Astrocyte (in vitro differentiated cells and primary cell): ENCODE data around the gene RPL10A. TPM values are rescaled to one million over a fixed set of nuclear protein-coding genes. Genes with fewer than 3 reads are reported as not detected.
A peak's percentile ranks its signal among the peaks of the same experiment; 100 is the strongest.

ENCODE experiments used
- DNase-seq: peaks from one replicate; pipeline ENCODE4 v3.0.0-alpha.2; 2010; ENCODE audit warnings: low read depth
- FAIRE-seq: peaks from 2 replicates; lab custom pipeline; 2011; peaks lifted over from hg19 to GRCh38; lab: Jason Lieb, UNC
- H2AFZ ChIP-seq: 2 replicates; pipeline ENCODE4 v1.6.0; 2012; ENCODE audit warnings: low read depth, low read length, inconsistent platforms
- H3K27ac ChIP-seq: 2 replicates; pipeline ENCODE4 v1.5.1; 2011; ENCODE audit warnings: low read depth, low read length, inconsistent platforms
- H3K27me3 ChIP-seq: 2 replicates; pipeline ENCODE4 v1.6.0; 2011; ENCODE audit warnings: low read length, inconsistent platforms; ENCODE audit not compliant: insufficient read depth
- H3K36me3 ChIP-seq: 2 replicates; pipeline ENCODE4 v1.5.1; 2011; ENCODE audit warnings: low read length, inconsistent platforms; ENCODE audit not compliant: insufficient read depth
- H3K4me1 ChIP-seq: 2 replicates; pipeline ENCODE4 v1.5.1; 2011; ENCODE audit warnings: low read length, inconsistent platforms; ENCODE audit not compliant: insufficient read depth
- H3K4me2 ChIP-seq: 2 replicates; pipeline ENCODE4 v1.6.0; 2012; ENCODE audit warnings: low read length, inconsistent platforms
- H3K4me3 ChIP-seq: 2 replicates; pipeline ENCODE4 v1.5.1; 2011; ENCODE audit warnings: low read depth, mild to moderate bottlenecking, low read length, inconsistent platforms; ENCODE audit not compliant: insufficient read depth
- H3K79me2 ChIP-seq: 2 replicates; pipeline ENCODE4 v1.6.0; 2012; ENCODE audit warnings: mild to moderate bottlenecking, low read length, inconsistent platforms; ENCODE audit not compliant: insufficient read depth
- H3K9ac ChIP-seq: 2 replicates; pipeline ENCODE4 v1.6.0; 2012; ENCODE audit warnings: mild to moderate bottlenecking, low read length, inconsistent platforms
- H3K9me3 ChIP-seq: 2 replicates; pipeline ENCODE4 v1.5.1; 2012; ENCODE audit warnings: low read depth, mild to moderate bottlenecking, low read length, inconsistent platforms; ENCODE audit not compliant: insufficient read depth
- H4K20me1 ChIP-seq: 2 replicates; pipeline ENCODE4 v1.6.0; 2012; ENCODE audit warnings: low read length, inconsistent platforms; ENCODE audit not compliant: insufficient read depth
- H3K27ac Mint-ChIP-seq: one replicate; pipeline ENCODE4 v1.8.0; 2021; ENCODE audit warnings: mild to moderate bottlenecking, mixed read lengths; ENCODE audit not compliant: unreplicated experiment
- H3K27me3 Mint-ChIP-seq: one replicate; pipeline ENCODE4 v1.8.0; 2021; ENCODE audit warnings: low read depth, mixed read lengths; ENCODE audit not compliant: unreplicated experiment
- H3K36me3 Mint-ChIP-seq: one replicate; pipeline ENCODE4 v1.8.0; 2021; ENCODE audit warnings: low read depth, mixed read lengths; ENCODE audit not compliant: unreplicated experiment
- H3K4me1 Mint-ChIP-seq: one replicate; pipeline ENCODE4 v1.8.0; 2021; ENCODE audit warnings: low read depth, mixed read lengths; ENCODE audit not compliant: unreplicated experiment
- H3K4me3 Mint-ChIP-seq: one replicate; pipeline ENCODE4 v1.8.0; 2021; ENCODE audit warnings: mild to moderate bottlenecking, moderate library complexity, mixed read lengths; ENCODE audit not compliant: unreplicated experiment
- H3K9me3 Mint-ChIP-seq: one replicate; pipeline ENCODE4 v1.8.0; 2021; ENCODE audit warnings: mild to moderate bottlenecking, mixed read lengths; ENCODE audit not compliant: unreplicated experiment
- EZH2 ChIP-seq: IDR thresholded peaks from 2 replicates; pipeline ENCODE4 v1.6.1; 2012; ENCODE audit warnings: mild to moderate bottlenecking, low read length, inconsistent platforms; ENCODE audit not compliant: insufficient read depth
- total RNA-seq: library from RNA; stranded (reverse); gene quantifications from 2 replicates; pipeline ENCODE4 v1.2.1, GENCODE V29; 2021
- TF ChIP-seq, protein P1 (sequence below): IDR thresholded peaks from 2 replicates; pipeline ENCODE4 v1.5.1; 2011; ENCODE audit warnings: low read depth, mild to moderate bottlenecking, inconsistent platforms, low read length, moderate library complexity; ENCODE audit not compliant: insufficient read depth

Gene RPL10A
- total RNA-seq, 1 donor from 2014 or later: 887 TPM

DNA sequence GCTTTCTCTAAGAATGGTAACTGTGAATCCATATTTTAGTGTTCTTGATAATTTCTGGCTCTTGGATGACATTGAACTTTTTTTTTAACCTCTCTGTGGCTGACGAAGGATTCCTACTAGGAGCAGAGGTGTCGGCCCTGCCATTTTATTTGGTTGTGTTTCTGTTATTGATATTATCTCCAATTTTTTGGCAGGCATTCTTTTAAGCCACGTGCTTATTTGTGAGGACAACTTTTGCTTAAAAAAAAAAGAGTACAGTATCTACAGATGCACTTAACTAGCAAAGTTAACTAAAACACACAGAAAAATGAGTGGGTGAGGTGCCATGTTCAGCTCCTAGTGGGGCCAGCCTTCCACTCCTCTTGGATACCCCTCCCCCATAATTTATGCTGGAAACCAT lies 15.0 kb upstream of the RPL10A start:
- Mint-ChIP-seq H3K4me3 (peak overlapping the region; percentile 78), H3K27me3 (peaks cover 12% of the 10 kb centered on the region), H3K27ac (no peak overlapping the region), H3K9me3 (no peaks in the 10 kb centered on the region), H3K36me3 (peaks cover 4% of the 10 kb centered on the region), H3K4me1 (peaks cover 10% of the 10 kb centered on the region)
- Histone ChIP-seq H3K4me3 (peak overlapping the region; percentile 71), H3K4me1 (peaks cover 16% of the 10 kb centered on the region), H3K27me3 (no peaks in the 10 kb centered on the region), H3K4me2 (peak overlapping the region; percentile 94), H3K79me2 (no peaks in the 10 kb centered on the region), H3K27ac (no peak overlapping the region), H3K9ac (peak overlapping the region; percentile 68), H4K20me1 (no peaks in the 10 kb centered on the region), H3K9me3 (no peaks in the 10 kb centered on the region), H2AFZ (no peak overlapping the region), H3K36me3 (no peaks in the 10 kb centered on the region)
- TF ChIP-seq, protein P1, sequence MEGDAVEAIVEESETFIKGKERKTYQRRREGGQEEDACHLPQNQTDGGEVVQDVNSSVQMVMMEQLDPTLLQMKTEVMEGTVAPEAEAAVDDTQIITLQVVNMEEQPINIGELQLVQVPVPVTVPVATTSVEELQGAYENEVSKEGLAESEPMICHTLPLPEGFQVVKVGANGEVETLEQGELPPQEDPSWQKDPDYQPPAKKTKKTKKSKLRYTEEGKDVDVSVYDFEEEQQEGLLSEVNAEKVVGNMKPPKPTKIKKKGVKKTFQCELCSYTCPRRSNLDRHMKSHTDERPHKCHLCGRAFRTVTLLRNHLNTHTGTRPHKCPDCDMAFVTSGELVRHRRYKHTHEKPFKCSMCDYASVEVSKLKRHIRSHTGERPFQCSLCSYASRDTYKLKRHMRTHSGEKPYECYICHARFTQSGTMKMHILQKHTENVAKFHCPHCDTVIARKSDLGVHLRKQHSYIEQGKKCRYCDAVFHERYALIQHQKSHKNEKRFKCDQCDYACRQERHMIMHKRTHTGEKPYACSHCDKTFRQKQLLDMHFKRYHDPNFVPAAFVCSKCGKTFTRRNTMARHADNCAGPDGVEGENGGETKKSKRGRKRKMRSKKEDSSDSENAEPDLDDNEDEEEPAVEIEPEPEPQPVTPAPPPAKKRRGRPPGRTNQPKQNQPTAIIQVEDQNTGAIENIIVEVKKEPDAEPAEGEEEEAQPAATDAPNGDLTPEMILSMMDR: no peak
- no peak for TF ChIP-seq EZH2
- no peak for FAIRE-seq
- no peak for DNase-seq

DNA sequence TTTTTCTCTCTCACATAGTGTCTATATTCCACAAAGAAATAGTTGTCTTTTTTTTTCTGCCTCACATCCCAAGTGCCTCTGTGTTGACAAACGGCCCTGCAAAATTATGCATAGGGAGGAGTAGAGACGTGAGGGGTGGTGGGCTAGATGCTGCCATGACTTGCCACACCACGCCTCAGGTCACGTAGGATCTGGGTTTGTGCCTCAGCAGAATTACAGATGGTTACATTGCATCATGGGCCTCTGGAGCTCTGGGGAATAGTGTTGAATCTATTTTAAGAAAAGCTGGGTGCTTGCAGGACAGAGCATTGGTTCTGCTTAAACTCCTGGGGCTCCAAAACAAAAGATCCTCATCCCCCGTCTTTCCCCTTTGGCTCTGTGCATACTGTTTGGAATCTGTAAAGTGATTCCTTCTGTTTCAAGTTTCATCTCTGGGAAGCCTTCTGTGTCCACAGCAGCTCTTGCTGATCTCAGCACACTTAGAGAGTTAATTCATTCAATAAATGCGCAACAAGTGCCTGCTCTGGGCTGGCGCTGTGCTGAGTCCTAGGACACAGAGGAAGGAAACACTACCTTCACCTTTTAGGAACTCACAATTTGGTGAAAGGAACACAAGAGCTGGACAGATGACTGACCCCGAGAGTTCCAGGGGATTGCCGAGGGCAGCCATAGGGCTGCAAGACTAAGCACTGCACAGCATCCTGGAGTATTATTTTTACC lies 13.7 kb upstream of the RPL10A start:
- peak overlapping the region; percentile 5 for H3K4me3 Mint-ChIP-seq
- Histone ChIP-seq H3K9me3 (no peaks in the 10 kb centered on the region), H4K20me1 (no peaks in the 10 kb centered on the region), H3K27me3 (no peaks in the 10 kb centered on the region), H2AFZ (no peak overlapping the region), H3K27ac (no peak overlapping the region), H3K79me2 (no peaks in the 10 kb centered on the region), H3K4me2 (no peak overlapping the region), H3K4me3 (no peak overlapping the region), H3K36me3 (no peaks in the 10 kb centered on the region), H3K9ac (no peak overlapping the region), H3K4me1 (peaks cover 16% of the 10 kb centered on the region)
- H3K36me3 Mint-ChIP-seq: peaks cover 11% of the 10 kb centered on the region
- TF ChIP-seq, protein P1: no peak
- TF ChIP-seq EZH2: no peak
- H3K4me1 Mint-ChIP-seq: peaks cover 10% of the 10 kb centered on the region
- no peak overlapping the region for H3K27ac Mint-ChIP-seq
- DNase-seq (no peak), FAIRE-seq (no peak)
- peaks cover 11% of the 10 kb centered on the region for H3K27me3 Mint-ChIP-seq
- H3K9me3 Mint-ChIP-seq: no peaks in the 10 kb centered on the region

DNA sequence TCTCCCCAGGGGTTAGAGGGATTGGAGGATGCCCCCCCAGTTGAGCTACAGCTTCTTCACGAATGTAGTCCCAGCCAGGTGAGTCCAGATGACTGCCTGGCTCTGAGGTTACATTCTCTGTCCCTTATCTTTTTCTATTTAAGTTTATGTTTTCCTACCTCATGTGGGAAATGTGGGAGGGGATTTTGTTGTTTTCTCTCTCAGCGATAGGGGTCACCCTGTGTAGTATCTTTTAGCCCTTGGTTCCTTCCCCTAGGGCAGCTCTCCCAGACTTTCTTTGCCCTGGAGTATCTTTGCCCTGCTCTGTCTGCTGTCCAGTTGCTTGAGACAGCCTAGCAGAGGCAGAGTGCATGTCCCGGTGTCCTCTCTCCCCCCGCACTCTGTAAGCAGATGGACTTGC lies 10.3 kb upstream of the RPL10A start:
- H3K9me3 ChIP-seq: no peaks in the 10 kb centered on the region
- Mint-ChIP-seq H3K4me3 (no peak overlapping the region), H3K36me3 (peaks cover 11% of the 10 kb centered on the region), H3K4me1 (peaks cover 10% of the 10 kb centered on the region), H3K27ac (no peak overlapping the region), H3K27me3 (no peaks in the 10 kb centered on the region), H3K9me3 (no peaks in the 10 kb centered on the region)
- H3K36me3 ChIP-seq: peaks cover 2% of the 10 kb centered on the region
- no peaks in the 10 kb centered on the region for H3K79me2 ChIP-seq
- no peak for FAIRE-seq
- no peaks in the 10 kb centered on the region for H4K20me1 ChIP-seq
- no peak overlapping the region for H3K27ac ChIP-seq
- no peak overlapping the region for H3K9ac ChIP-seq
- H3K27me3 ChIP-seq: no peaks in the 10 kb centered on the region
- no peak for DNase-seq
- no peak overlapping the region for H3K4me2 ChIP-seq
- H2AFZ ChIP-seq: no peak overlapping the region
- H3K4me1 ChIP-seq: peaks cover 7% of the 10 kb centered on the region
- no peak for TF ChIP-seq EZH2
- TF ChIP-seq, protein P1: no peak
- no peak overlapping the region for H3K4me3 ChIP-seq
